ENCODE data around the gene ZNF708. TPM values are rescaled to one million over a fixed set of nuclear protein-coding genes. Genes with fewer than 3 reads are reported as not detected.
"Not testable (repeated sequence)": the region's sequence is repeated elsewhere in the genome, so short reads cannot be mapped to it uniquely, and the experiment has no call there.

ZNF708 gene
- total RNA-seq, 4 donors from 2014 or later = 3.1 to 6.6 (median 3.4) TPM

- WGBS, 2 donors = 87 to 93% methylated on average over 5 to 11 of the region's 12 CpGs
- intact Hi-C loops (cut with DNase I; ENCODE audit: low total_unique reads) = no loop called here
- DNase-seq (ENCODE audit: low spot score in 2 of 2) = no peak
- no peak for TF ChIP-seq CTCF (IDR thresholded peaks at IDR 0.05)
- no peak for TF ChIP-seq POLR2A (IDR thresholded peaks at IDR 0.05)
- H3K4me3 ChIP-seq (ENCODE audit: low read depth, poor library complexity, severe bottlenecking) = no peak overlapping the region
Observed at GRCh38 chr19:21264891-21265290, 64.3 kb downstream of the ZNF708 start.

- DNase-seq (ENCODE audit: low spot score in 2 of 2) = no peak
- 86 to 87% methylated on average over 3 to 5 of the region's 6 CpGs for WGBS, 2 donors
- no peak overlapping the region for H3K4me3 ChIP-seq (ENCODE audit: low read depth, poor library complexity, severe bottlenecking)
- no peak for TF ChIP-seq CTCF (IDR thresholded peaks at IDR 0.05)
- TF ChIP-seq POLR2A (IDR thresholded peaks at IDR 0.05) = no peak
- intact Hi-C loops (cut with DNase I; ENCODE audit: low total_unique reads) = no loop called here
Observed at GRCh38 chr19:21264416-21264815, 64.8 kb downstream of the ZNF708 start.

- intact Hi-C loops (cut with DNase I; ENCODE audit: low total_unique reads); DNase-seq (ENCODE audit: low spot score in 2 of 2): not testable (repeated sequence)
Observed at GRCh38 chr19:21260848-21261381, 68.3 kb downstream of the ZNF708 start.

GRCh38 chr19:21260164-21260847 is 68.9 kb downstream of the ZNF708 start:
- intact Hi-C loops (cut with DNase I; ENCODE audit: low total_unique reads) = no loop called here
- 92% methylated on average over 18 to 36 of the region's 36 CpGs for WGBS, 2 donors
- TF ChIP-seq CTCF (IDR thresholded peaks at IDR 0.05) (no peak), POLR2A (IDR thresholded peaks at IDR 0.05) (no peak)

More at GRCh38 chr19:21260848-21261381, 68.3 kb downstream of the ZNF708 start:
- H3K4me3 ChIP-seq (ENCODE audit: low read depth, poor library complexity, severe bottlenecking) = not testable (repeated sequence)
- WGBS, 2 donors = 84 to 93% methylated on average over 11 to 24 of the region's 24 CpGs

GRCh38 chr19:21259421-21260124 is 69.6 kb downstream of the ZNF708 start:
- WGBS, 2 donors = 81 to 87% methylated on average over 15 to 24 of the region's 27 CpGs
- DNase-seq (ENCODE audit: low spot score in 2 of 2); intact Hi-C loops (cut with DNase I; ENCODE audit: low total_unique reads); H3K4me3 ChIP-seq (ENCODE audit: low read depth, poor library complexity, severe bottlenecking): not testable (repeated sequence)

More at GRCh38 chr19:21260164-21260847, 68.9 kb downstream of the ZNF708 start:
- DNase-seq (ENCODE audit: low spot score in 2 of 2) = no peak
- no peak overlapping the region for H3K4me3 ChIP-seq (ENCODE audit: low read depth, poor library complexity, severe bottlenecking)

- no peak overlapping the region for H3K4me3 ChIP-seq (ENCODE audit: low read depth, poor library complexity, severe bottlenecking)
- intact Hi-C loops (cut with DNase I; ENCODE audit: low total_unique reads) = no loop called here
- no peak for DNase-seq (ENCODE audit: low spot score in 2 of 2)
- WGBS, 2 donors = 32 to 46% methylated on average over 1 of the region's 1 CpG
- TF ChIP-seq CTCF (IDR thresholded peaks at IDR 0.05) (no peak), POLR2A (IDR thresholded peaks at IDR 0.05) (no peak)
Observed at GRCh38 chr19:21256722-21257121, 72.5 kb downstream of the ZNF708 start.

Other genes starting within 250 kb of the ZNF708 start
- gene ZNF714, start 247.2 kb downstream of the ZNF708 start, total RNA-seq = 10 to 100 TPM in 1 of 4 donors, 1 to 10 TPM in 3; 2.4 to 10.0 (median 7.3) TPM
- 10 to 100 TPM; 20.4 to 49.0 (median 27.4) TPM for gene ZNF431, start 187.4 kb downstream of the ZNF708 start, total RNA-seq
- gene ZNF738, start 29.6 kb upstream of the ZNF708 start, total RNA-seq = 1 to 10 TPM in 3 of 4 donors, under 1 TPM in 1; 0.34 to 4.5 (median 2.1) TPM
- gene ZNF493, start 67.7 kb upstream of the ZNF708 start, total RNA-seq = 10 to 100 TPM in 3 of 4 donors, 1 to 10 TPM in 1; 7.8 to 25.5 (median 16.2) TPM
- 10 to 100 TPM in 3 of 4 donors, 1 to 10 TPM in 1; 5.0 to 14.9 (median 11.8) TPM for gene ZNF429, start 176.2 kb upstream of the ZNF708 start, total RNA-seq